Activated CD8-positive, alpha-beta T cell treated with anti-CD3 and anti-CD28 coated beads, Interleukin-2, amount 10 ng/mL, durations not matched to agents 7 days and 5 days (primary cell): Measurements from ENCODE around the gene VCAN. TPM values are rescaled to one million over a fixed set of nuclear protein-coding genes. Genes with fewer than 3 reads are reported as not detected.

Experiments
- ATAC-seq: fragments of 150-1000 bp; cut with Tn5 transposase; one replicate; pipeline ENCODE4 v1.10.0; 2021; ENCODE audit warnings: moderate library complexity
- CTCF ChIA-PET: fragments of 350-600 bp; sonication (Branson Sonifier 250); formaldehyde crosslinking; loops from one replicate; lab custom pipeline; 2021; ENCODE audit warnings: antibody characterized with exemption; lab: Charles Lee
- POLR2A ChIA-PET: fragments of 350-600 bp; sonication (Branson Sonifier 250); formaldehyde crosslinking; loops from one replicate; lab custom pipeline; 2021; ENCODE audit warnings: antibody characterized with exemption; lab: Charles Lee
- DNase-seq: peaks from one replicate; pipeline ENCODE4 v3.0.0-alpha.2; 2020
- H3K27ac Mint-ChIP-seq: one replicate; pipeline ENCODE4 v1.8.0; 2021; ENCODE audit warnings: mild to moderate bottlenecking, mixed read lengths
- H3K27me3 Mint-ChIP-seq: one replicate; pipeline ENCODE4 v1.8.0; 2021; ENCODE audit warnings: low read depth, mixed read lengths
- H3K36me3 Mint-ChIP-seq: one replicate; pipeline ENCODE4 v1.8.0; 2021; ENCODE audit warnings: low read depth, mixed read lengths
- H3K4me1 Mint-ChIP-seq: one replicate; pipeline ENCODE4 v1.8.0; 2021; ENCODE audit warnings: low read depth, mixed read lengths
- H3K4me3 Mint-ChIP-seq: one replicate; pipeline ENCODE4 v1.8.0; 2021; ENCODE audit warnings: mild to moderate bottlenecking, mixed read lengths
- H3K9me3 Mint-ChIP-seq: one replicate; pipeline ENCODE4 v1.8.0; 2022; ENCODE audit warnings: mixed read lengths; ENCODE audit not compliant: insufficient read depth
- total RNA-seq, 2 experiments: library from RNA; stranded (reverse); gene quantifications; one replicate each; pipeline ENCODE4 v1.2.3, GENCODE V29; 2021

Gene VCAN
- total RNA-seq, 2 experiments from 2014 or later = 0.03 to 0.39 TPM

GRCh38 chr5:83470526-83471404 is 779 bp upstream of the VCAN start:
- ATAC-seq (no peak), DNase-seq (no peak)
- ChIA-PET POLR2A (no interaction called here), CTCF (no interaction called here)
- Mint-ChIP-seq H3K4me1 (peaks cover 38% of the 10 kb centered on the region), H3K4me3 (peak overlapping the region; percentile 15), H3K27ac (no peak overlapping the region), H3K36me3 (no peaks in the 10 kb centered on the region), H3K9me3 (no peaks in the 10 kb centered on the region), H3K27me3 (peaks cover 73% of the 10 kb centered on the region)

GRCh38 chr5:83472213-83472507 is 616 bp downstream of the VCAN start:
- Mint-ChIP-seq H3K27ac (no peak overlapping the region), H3K4me3 (peak overlapping the region; percentile 81), H3K4me1 (peaks cover 38% of the 10 kb centered on the region), H3K9me3 (no peaks in the 10 kb centered on the region), H3K27me3 (peaks cover 75% of the 10 kb centered on the region), H3K36me3 (no peaks in the 10 kb centered on the region)
- POLR2A ChIA-PET = no interaction called here
- CTCF ChIA-PET = interaction anchor here (1.0 kb wide), 2 partner anchors 262 to 836 kb away, joined by 3 read pairs; no protein-coding TSS in a partner anchor
- ATAC-seq = no peak
- DNase-seq = no peak

- POLR2A ChIA-PET = no interaction called here
- Mint-ChIP-seq H3K4me3 (peak overlapping the region; percentile 81), H3K4me1 (peaks cover 38% of the 10 kb centered on the region), H3K27me3 (peaks cover 72% of the 10 kb centered on the region), H3K36me3 (no peaks in the 10 kb centered on the region), H3K9me3 (no peaks in the 10 kb centered on the region), H3K27ac (no peak overlapping the region)
- peak; percentile 69 for ATAC-seq
- CTCF ChIA-PET = interaction anchor here (0.7 to 1.1 kb wide), 6 partner anchors 10 to 1072 kb away, joined by 3 to 6 read pairs (median 3); partner anchors contain the start of genes TMEM167A and XRCC4
- peak; percentile 40 for DNase-seq
Observed at GRCh38 chr5:83472508-83473345, 1.2 kb downstream of the VCAN start.

GRCh38 chr5:83473346-83474160 is 2.0 kb downstream of the VCAN start:
- CTCF ChIA-PET = interaction anchor here (0.7 to 1.1 kb wide), 5 partner anchors 10 to 1073 kb away, joined by 3 to 6 read pairs (median 3); partner anchors contain the start of genes TMEM167A and XRCC4
- no peak overlapping the region for H3K27ac Mint-ChIP-seq

GRCh38 chr5:83474161-83474796 is 2.7 kb downstream of the VCAN start:
- no peak overlapping the region for H3K27ac Mint-ChIP-seq
- POLR2A ChIA-PET = no interaction called here

More at GRCh38 chr5:83473346-83474160, 2.0 kb downstream of the VCAN start:
- H3K27me3 Mint-ChIP-seq = peaks cover 68% of the 10 kb centered on the region
- DNase-seq (peak; percentile 74), ATAC-seq (peak; percentile 65)
- peaks cover 38% of the 10 kb centered on the region for H3K4me1 Mint-ChIP-seq
- peak overlapping the region; percentile 81 for H3K4me3 Mint-ChIP-seq
- no peaks in the 10 kb centered on the region for H3K36me3 Mint-ChIP-seq
- POLR2A ChIA-PET = no interaction called here
- no peaks in the 10 kb centered on the region for H3K9me3 Mint-ChIP-seq

GRCh38 chr5:83474991-83475390 is 3.4 kb downstream of the VCAN start:
- H3K4me3 Mint-ChIP-seq = no peak overlapping the region
- H3K27me3 Mint-ChIP-seq = peaks cover 63% of the 10 kb centered on the region
- H3K27ac Mint-ChIP-seq = no peak overlapping the region
- H3K4me1 Mint-ChIP-seq = peaks cover 38% of the 10 kb centered on the region
- no peaks in the 10 kb centered on the region for H3K9me3 Mint-ChIP-seq
- ChIA-PET POLR2A (no interaction called here), CTCF (interaction anchor here (0.7 to 1.4 kb wide), 3 partner anchors 9 to 1162 kb away, joined by 3 to 4 read pairs (median 3); no protein-coding TSS in a partner anchor)
- H3K36me3 Mint-ChIP-seq = no peaks in the 10 kb centered on the region
- ATAC-seq (no peak), DNase-seq (no peak)

More at GRCh38 chr5:83474161-83474796, 2.7 kb downstream of the VCAN start:
- no peaks in the 10 kb centered on the region for H3K9me3 Mint-ChIP-seq
- H3K4me1 Mint-ChIP-seq = peaks cover 38% of the 10 kb centered on the region
- CTCF ChIA-PET = interaction anchor here (0.7 to 1.4 kb wide), 5 partner anchors 9 to 1161 kb away, joined by 3 to 6 read pairs (median 4); no protein-coding TSS in a partner anchor
- peak overlapping the region; percentile 81 for H3K4me3 Mint-ChIP-seq
- H3K36me3 Mint-ChIP-seq = no peaks in the 10 kb centered on the region
- peaks cover 67% of the 10 kb centered on the region for H3K27me3 Mint-ChIP-seq
- peak; percentile 66 for ATAC-seq
- peak; percentile 51 for DNase-seq

GRCh38 chr5:83475391-83475863 is 3.9 kb downstream of the VCAN start:
- peaks cover 65% of the 10 kb centered on the region for H3K27me3 Mint-ChIP-seq
- no peaks in the 10 kb centered on the region for H3K36me3 Mint-ChIP-seq
- H3K4me1 Mint-ChIP-seq = peaks cover 38% of the 10 kb centered on the region
- CTCF ChIA-PET = interaction anchor here (0.7 to 1.4 kb wide), 3 partner anchors 8 to 1163 kb away, joined by 3 to 4 read pairs (median 3); no protein-coding TSS in a partner anchor
- ATAC-seq (no peak), DNase-seq (no peak)
- no peak overlapping the region for H3K27ac Mint-ChIP-seq
- POLR2A ChIA-PET = no interaction called here
- no peak overlapping the region for H3K4me3 Mint-ChIP-seq
- no peaks in the 10 kb centered on the region for H3K9me3 Mint-ChIP-seq

GRCh38 chr5:83475935-83476814 is 4.6 kb downstream of the VCAN start:
- ChIA-PET CTCF (interaction anchor here (1.4 kb wide), 1 partner anchor 8 kb away, joined by 4 read pairs; no protein-coding TSS in a partner anchor), POLR2A (no interaction called here)
- no peak for DNase-seq
- Mint-ChIP-seq H3K9me3 (no peaks in the 10 kb centered on the region), H3K27ac (no peak overlapping the region), H3K4me3 (no peak overlapping the region), H3K36me3 (no peaks in the 10 kb centered on the region), H3K4me1 (peaks cover 36% of the 10 kb centered on the region), H3K27me3 (peaks cover 59% of the 10 kb centered on the region)
- ATAC-seq = no peak

GRCh38 chr5:83482961-83483360 is 11.4 kb downstream of the VCAN start:
- ATAC-seq (no peak), DNase-seq (no peak)
- Mint-ChIP-seq H3K36me3 (no peaks in the 10 kb centered on the region), H3K27ac (no peak overlapping the region), H3K4me3 (no peak overlapping the region), H3K4me1 (no peaks in the 10 kb centered on the region), H3K27me3 (peaks cover 23% of the 10 kb centered on the region), H3K9me3 (no peaks in the 10 kb centered on the region)
- ChIA-PET CTCF (interaction anchor here (0.5 to 1.2 kb wide), 3 partner anchors 8 to 891 kb away, joined by 3 to 6 read pairs (median 4); no protein-coding TSS in a partner anchor), POLR2A (no interaction called here)

- H3K27me3 Mint-ChIP-seq = peaks cover 22% of the 10 kb centered on the region
- ChIA-PET POLR2A (no interaction called here), CTCF (interaction anchor here (1.2 kb wide), 1 partner anchor 9 kb away, joined by 4 read pairs; no protein-coding TSS in a partner anchor)
- ATAC-seq (no peak), DNase-seq (no peak)
- H3K36me3 Mint-ChIP-seq = no peaks in the 10 kb centered on the region
- no peaks in the 10 kb centered on the region for H3K4me1 Mint-ChIP-seq
- no peak overlapping the region for H3K4me3 Mint-ChIP-seq
- H3K9me3 Mint-ChIP-seq = no peaks in the 10 kb centered on the region
- H3K27ac Mint-ChIP-seq = no peak overlapping the region
Observed at GRCh38 chr5:83484294-83484693, 12.8 kb downstream of the VCAN start.
